Esophagus muscularis mucosa (tissue), 4 donors: Measurements from ENCODE around the gene SND1. TPM values are rescaled to one million over a fixed set of nuclear protein-coding genes. Genes with fewer than 3 reads are reported as not detected.

Source experiments
- DNase-seq: peaks from one replicate; pipeline ENCODE4 v3.0.0-alpha.2; 2017; ENCODE audit errors: extremely low spot score
- H3K27ac ChIP-seq, 4 donors: fragments of 200-600 bp; sonication (generic); replicated peaks in 1 of 4; 1 replicate in 3 of 4; 2 replicates in 1 of 4; pipeline ENCODE4 v1.5.1; 2016 to 2019; ENCODE audit warnings: mild to moderate bottlenecking in 1 of 4
- H3K27me3 ChIP-seq, 4 donors: fragments of 200-600 bp; sonication (generic); one replicate each; pipeline versions ENCODE4 v1.5.1 to v1.6.0; 2016 to 2019
- H3K36me3 ChIP-seq, 4 donors: fragments of 200-600 bp; sonication (generic); one replicate each; pipeline ENCODE4 v1.5.1; 2016 to 2019
- H3K4me1 ChIP-seq, 4 donors: fragments of 200-600 bp; sonication (generic); one replicate each; pipeline ENCODE4 v1.5.1; 2016 to 2019
- H3K4me3 ChIP-seq, 4 donors: fragments of 200-600 bp; sonication (generic); 1 replicate in 2 of 4; 2 replicates in 2 of 4; pipeline ENCODE4 v1.5.1; 2016 to 2019; ENCODE audit warnings: mild to moderate bottlenecking in 4 of 4, moderate library complexity in 1 of 4
- H3K9me3 ChIP-seq, 4 donors: fragments of 200-600 bp; sonication (generic); 1 replicate in 3 of 4; 2 replicates in 1 of 4; pipeline ENCODE4 v1.5.1; 2016 to 2019
- CTCF ChIP-seq, 3 experiments: fragments of 200-600 bp in 2 of 3; fragments of 450-650 bp in 1 of 3; sonication (generic) in 2 of 3; IDR thresholded peaks; one replicate each; pipeline ENCODE4 v1.5.1; 2017 to 2019; ENCODE audit warnings: antibody characterized with exemption in 3 of 3, mild to moderate bottlenecking in 2 of 3, moderate library complexity in 1 of 3
- EP300 ChIP-seq: sonication (generic); formaldehyde crosslinking; IDR thresholded peaks from one replicate; pipeline ENCODE4 v1.6.1; 2017; ENCODE audit warnings: antibody characterized with exemption
- POLR2A ChIP-seq: fragments of 450-650 bp; IDR thresholded peaks from one replicate; pipeline ENCODE4 v1.6.1; 2017; ENCODE audit warnings: antibody characterized with exemption, moderate library complexity, mild to moderate bottlenecking, low read depth
- POLR2AphosphoS5 ChIP-seq, 2 donors: sonication (generic); formaldehyde crosslinking; IDR thresholded peaks; one replicate each; pipeline ENCODE4 v1.6.1; 2017; ENCODE audit warnings: antibody characterized with exemption in 2 of 2
- WGBS: methylation state at CpG from one replicate; pipeline ENCODE4 v1.1.5; 2018; 5-methylcytosine and 5-hydroxymethylcytosine counted together
- intact Hi-C: fragments of 100-400 bp; cut with DNase I; formaldehyde crosslinking; loops from one replicate; pipeline ENCODE4 v1.15.1; 2023
- total RNA-seq, 4 donors: library from RNA; depleted of rRNA; stranded (reverse); fragments of >200 nt; gene quantifications; one replicate each; pipeline versions ENCODE4 v1.1.0 to v1.2.1, GENCODE V29; 2016

SND1 gene
- total RNA-seq, 4 donors from 2014 or later: 71.4 to 91.2 (median 81.3) TPM

DNA sequence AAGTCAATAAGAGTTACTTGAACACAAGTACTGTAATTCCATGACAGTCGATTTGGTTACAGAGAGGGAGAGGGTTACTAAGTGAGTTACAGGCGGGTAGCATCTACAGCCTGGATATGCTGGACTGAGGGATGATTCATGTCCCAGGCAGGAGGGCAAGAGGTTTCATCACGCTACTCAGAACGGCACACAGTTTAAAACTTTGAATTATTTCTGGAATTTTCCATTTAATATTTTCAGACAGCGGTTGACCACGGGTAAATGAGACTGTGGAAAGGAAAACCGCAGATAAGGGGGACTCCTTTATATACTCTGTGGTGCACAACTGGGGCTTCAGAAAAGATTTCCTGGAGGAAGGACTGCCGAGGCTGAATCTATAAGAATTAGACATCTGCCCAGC is 404.9 kb downstream of the SND1 start:
- 86% methylated on average over 8 of the region's 8 CpGs for WGBS
- no peak overlapping the region for H3K27ac ChIP-seq
- H3K4me1 ChIP-seq: peaks cover 5 to 12% (median 6%) of the 10 kb centered on the region in 4 donors
- TF ChIP-seq POLR2A: no peak
- no peak for TF ChIP-seq POLR2AphosphoS5 (IDR thresholded peaks at IDR 0.05)
- no peak for TF ChIP-seq EP300
- no peak for TF ChIP-seq CTCF (IDR thresholded peaks at IDR 0.05)
- no peak overlapping the region for H3K4me3 ChIP-seq
- H3K36me3 ChIP-seq: peaks cover 0 to 5% (median 0%) of the 10 kb centered on the region in 4 donors
- no peaks in the 10 kb centered on the region for H3K9me3 ChIP-seq
- intact Hi-C loops: no loop called here
- H3K27me3 ChIP-seq: no peaks in the 10 kb centered on the region
- no peak for DNase-seq

- WGBS: 70% methylated on average over 1 of the region's 1 CpG
- Histone ChIP-seq H3K27ac (no peak overlapping the region), H3K36me3 (peaks cover 0 to 5% (median 0%) of the 10 kb centered on the region in 4 donors), H3K4me1 (peaks cover 0 to 6% (median under 1%) of the 10 kb centered on the region in 4 donors), H3K4me3 (no peak overlapping the region), H3K27me3 (no peaks in the 10 kb centered on the region), H3K9me3 (no peaks in the 10 kb centered on the region)
- intact Hi-C loops: no loop called here
- no peak for TF ChIP-seq POLR2AphosphoS5 (IDR thresholded peaks at IDR 0.05)
- no peak for TF ChIP-seq POLR2A
- no peak for TF ChIP-seq EP300
- TF ChIP-seq CTCF (IDR thresholded peaks at IDR 0.05): no peak
- no peak for DNase-seq
These were observed 405.9 kb downstream of the SND1 start for GRCh38 chr7:128057909-128058308.

DNA sequence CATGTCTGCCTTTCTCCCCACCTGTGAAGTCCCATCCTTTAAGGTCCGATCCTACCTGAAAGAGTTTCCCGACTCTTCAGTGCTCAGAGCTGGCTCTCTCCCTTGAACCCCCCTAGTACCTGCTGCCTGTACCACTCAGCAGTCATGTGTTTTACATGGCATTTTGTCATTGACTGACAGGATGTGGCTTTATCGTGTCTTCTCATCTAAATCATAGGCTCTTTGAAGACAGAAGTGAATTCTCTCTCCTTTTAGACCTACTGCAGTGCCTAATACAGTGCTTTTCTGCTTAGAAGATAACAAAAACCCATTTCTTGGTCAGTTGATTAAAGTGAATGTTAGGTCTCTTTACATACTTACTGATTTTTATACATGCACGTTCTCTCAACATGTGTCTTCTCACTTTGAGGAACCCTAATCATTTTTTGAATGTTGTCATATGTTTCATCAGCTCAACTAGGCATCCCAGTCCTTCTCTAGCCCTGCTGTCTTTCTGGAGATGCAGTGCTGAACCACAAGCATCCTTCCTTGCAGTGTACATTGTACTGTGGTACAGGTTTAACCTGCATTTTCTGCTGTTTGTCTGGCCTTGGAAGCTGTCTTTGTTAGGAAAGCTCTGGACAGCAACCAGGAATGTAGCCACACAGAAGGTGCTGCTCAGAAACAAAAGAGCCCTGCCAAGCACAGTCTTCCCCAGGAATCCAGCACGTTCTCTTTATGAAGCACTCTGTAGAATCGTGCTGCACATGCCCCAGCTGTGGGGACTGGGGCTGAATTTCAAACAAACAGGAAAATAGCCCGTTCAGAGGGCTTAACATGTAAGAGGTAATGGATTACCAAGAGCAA is 407.4 kb downstream of the SND1 start:
- no peak overlapping the region for H3K4me3 ChIP-seq
- no peaks in the 10 kb centered on the region for H3K27me3 ChIP-seq
- H3K4me1 ChIP-seq: peaks cover 0 to 6% (median 0%) of the 10 kb centered on the region in 4 donors
- intact Hi-C loops: no loop called here
- H3K36me3 ChIP-seq: peaks cover 0 to 5% (median 0%) of the 10 kb centered on the region in 4 donors
- no peak overlapping the region for H3K27ac ChIP-seq
- 70% methylated on average over 7 of the region's 7 CpGs for WGBS
- DNase-seq: no peak
- no peak for TF ChIP-seq EP300
- no peak for TF ChIP-seq CTCF (IDR thresholded peaks at IDR 0.05)
- no peak for TF ChIP-seq POLR2A
- TF ChIP-seq POLR2AphosphoS5 (IDR thresholded peaks at IDR 0.05): no peak
- H3K9me3 ChIP-seq: no peaks in the 10 kb centered on the region

GRCh38 chr7:128060018-128060417 is 408.0 kb downstream of the SND1 start:
- intact Hi-C loops: no loop called here
- Histone ChIP-seq H3K27ac (no peak overlapping the region), H3K27me3 (no peaks in the 10 kb centered on the region), H3K36me3 (peaks cover 0 to 5% (median 0%) of the 10 kb centered on the region in 4 donors), H3K9me3 (no peaks in the 10 kb centered on the region), H3K4me3 (no peak overlapping the region), H3K4me1 (peaks cover 0 to 6% (median 0%) of the 10 kb centered on the region in 4 donors)
- TF ChIP-seq EP300: no peak
- TF ChIP-seq CTCF (IDR thresholded peaks at IDR 0.05): no peak
- no peak for TF ChIP-seq POLR2AphosphoS5 (IDR thresholded peaks at IDR 0.05)
- no peak for TF ChIP-seq POLR2A
- DNase-seq: no peak
- WGBS: 93% methylated on average over 3 of the region's 3 CpGs
